NCI-H748 (cell line): Measurements from ENCODE around the gene ERGIC1.

ENCODE experiments used
- DNase-seq: peaks from one replicate; lab custom pipeline; 2025; ENCODE audit not compliant: unreplicated experiment; lab: John Stamatoyannopoulos, UW

ERGIC1 gene

DNA sequence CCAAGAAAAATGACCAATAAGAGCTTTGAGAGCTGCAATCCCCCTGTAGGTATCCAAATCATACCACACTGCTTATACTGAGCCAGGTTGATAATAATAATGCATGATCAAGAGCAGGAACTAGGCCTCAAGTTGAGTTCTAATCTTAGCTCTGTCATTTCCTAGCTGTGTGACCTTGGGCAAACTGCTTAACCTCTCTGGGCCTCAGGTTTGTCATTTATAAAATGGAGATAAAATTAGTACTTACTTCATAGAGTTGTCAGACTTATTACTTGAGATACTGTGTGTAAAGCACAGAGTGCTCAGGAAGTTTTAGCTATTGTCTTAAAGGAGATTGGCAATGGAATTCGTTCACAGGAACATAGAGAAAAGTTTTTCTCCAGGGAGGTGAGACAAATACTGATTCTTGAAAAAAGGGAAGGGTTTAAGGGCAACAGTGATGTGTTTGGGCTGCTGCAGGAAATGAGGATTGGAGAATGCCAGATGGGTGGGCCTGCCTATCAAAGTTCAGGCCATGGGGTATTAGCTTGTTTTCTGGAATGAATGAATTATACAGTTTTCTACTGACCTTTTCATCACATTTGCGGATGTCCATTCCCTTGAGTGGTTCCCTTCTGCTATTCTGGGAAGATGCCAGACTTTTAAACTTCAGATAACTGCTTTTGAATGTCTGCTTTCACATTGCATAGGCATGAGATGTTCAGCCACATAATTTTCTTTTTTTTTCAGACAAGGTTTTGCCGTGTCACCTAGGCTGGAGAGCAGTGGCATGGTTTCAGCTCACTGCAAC, 139.3 kb downstream of the ERGIC1 start:
- no peak for DNase-seq

DNA sequence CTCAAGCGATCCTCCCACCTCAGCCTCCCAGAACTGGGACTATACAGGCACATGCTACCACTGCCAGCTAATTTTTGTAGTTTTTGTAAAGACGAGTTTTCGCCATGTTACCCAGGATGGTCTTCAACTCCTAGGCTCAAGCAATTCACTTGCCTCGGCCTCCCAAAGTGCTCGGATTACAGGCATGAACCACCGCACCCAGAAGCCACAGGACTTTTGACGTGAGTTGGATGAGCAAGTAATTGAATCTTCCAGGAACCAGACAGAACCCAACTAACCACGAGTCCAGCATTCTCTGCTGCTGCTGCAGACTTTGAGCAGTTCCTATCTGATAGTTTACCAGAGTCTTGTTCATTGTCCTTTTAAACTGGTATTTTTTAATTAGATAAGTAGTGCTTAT, 139.9 kb downstream of the ERGIC1 start:
- DNase-seq = no peak

DNA sequence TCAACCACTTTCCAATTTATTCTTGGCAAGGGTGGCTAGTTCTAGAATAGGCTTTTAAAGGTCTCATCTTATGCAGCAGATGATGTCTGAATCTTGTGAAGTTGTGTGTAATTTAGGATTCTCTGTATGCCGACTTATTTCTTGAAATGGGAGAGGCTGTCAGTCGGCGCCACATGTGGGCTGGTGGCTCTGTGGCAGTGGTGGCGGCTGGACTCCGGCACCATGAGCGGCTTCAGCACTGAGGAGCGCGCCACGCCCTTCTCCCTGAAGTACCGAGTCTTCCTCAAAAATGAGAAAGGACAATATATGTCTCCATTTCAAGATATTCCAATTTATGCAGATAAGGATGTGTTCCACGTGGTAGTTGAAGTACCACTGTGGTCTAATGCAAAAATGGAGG, 141.2 kb downstream of the ERGIC1 start:
- DNase-seq = no peak

DNA sequence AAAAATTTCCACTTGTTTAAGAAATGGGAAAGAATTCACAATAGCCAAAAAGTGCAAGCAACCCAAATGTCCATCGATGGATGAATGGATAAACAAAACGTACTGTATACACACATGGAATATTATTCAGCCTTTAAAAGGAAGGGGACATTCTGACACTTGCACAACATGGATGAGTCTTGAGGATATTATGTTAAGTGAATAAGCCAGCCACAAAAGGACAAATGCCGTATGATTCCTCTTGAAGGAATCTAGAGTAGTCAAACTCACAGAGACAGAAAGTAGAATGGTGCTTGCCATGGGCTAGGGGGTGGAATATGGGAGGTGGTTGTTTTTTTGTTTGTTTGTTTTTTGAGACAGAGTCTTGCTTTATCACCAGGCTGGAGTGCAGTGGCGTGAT, 145.7 kb downstream of the ERGIC1 start:
- DNase-seq = no peak

DNA sequence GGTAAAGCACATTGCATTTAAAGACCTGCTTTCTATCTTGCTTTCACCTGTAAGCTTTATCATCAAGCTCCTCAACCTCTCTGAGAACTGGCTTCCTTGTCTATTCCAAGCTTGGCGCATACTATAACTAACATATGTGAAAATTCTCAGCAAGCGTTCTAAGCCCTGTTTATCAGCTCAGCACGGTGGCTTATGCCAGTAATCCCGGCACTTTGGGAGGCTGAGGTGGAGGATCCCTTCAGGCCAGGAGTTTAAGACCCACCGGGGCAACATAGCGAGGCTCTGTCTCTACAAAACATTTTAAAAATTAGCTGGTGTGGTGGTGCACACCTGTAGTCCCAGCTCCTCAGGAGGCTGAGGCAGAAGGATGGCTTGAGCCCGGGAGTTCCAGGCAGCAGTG, 147.9 kb downstream of the ERGIC1 start:
- no peak for DNase-seq

DNA sequence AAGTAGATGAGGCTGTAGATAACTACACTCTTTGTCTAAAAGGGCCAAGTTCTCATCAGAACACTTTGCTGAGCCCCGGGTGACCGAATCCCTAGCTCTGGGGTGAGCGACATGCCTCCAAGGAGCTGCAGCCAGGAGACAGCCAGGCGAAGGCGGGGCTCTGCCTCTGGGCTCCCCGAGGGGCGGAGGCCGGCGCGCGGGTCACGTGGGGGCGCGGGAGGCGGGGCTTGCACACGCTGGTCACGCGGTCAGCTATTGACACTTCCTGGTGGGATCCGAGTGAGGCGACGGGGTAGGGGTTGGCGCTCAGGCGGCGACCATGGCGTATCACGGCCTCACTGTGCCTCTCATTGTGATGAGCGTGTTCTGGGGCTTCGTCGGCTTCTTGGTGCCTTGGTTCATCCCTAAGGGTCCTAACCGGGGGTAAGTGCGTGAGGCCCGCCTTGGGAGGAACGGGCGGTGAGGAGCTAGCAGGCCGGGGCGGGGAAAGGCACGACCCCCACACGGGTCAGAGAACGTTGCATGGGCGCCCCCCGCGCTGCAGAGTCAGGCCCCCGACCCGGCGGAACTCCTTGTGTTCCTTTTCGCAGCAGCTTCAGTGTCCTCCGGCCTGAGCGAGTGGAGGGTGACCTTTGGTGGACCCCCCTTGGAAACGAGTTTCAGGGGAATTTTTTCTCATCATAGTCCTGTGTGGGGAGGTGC, 149.6 kb downstream of the ERGIC1 start, which contains the start of gene ATP6V0E1:
TSS of gene ATP6V0E1 (plus strand) at position 230 of the 702 bp plus-strand sequence. CDS start at position 320, 90 bp downstream.
- DNase-seq = peak; percentile 92

DNA sequence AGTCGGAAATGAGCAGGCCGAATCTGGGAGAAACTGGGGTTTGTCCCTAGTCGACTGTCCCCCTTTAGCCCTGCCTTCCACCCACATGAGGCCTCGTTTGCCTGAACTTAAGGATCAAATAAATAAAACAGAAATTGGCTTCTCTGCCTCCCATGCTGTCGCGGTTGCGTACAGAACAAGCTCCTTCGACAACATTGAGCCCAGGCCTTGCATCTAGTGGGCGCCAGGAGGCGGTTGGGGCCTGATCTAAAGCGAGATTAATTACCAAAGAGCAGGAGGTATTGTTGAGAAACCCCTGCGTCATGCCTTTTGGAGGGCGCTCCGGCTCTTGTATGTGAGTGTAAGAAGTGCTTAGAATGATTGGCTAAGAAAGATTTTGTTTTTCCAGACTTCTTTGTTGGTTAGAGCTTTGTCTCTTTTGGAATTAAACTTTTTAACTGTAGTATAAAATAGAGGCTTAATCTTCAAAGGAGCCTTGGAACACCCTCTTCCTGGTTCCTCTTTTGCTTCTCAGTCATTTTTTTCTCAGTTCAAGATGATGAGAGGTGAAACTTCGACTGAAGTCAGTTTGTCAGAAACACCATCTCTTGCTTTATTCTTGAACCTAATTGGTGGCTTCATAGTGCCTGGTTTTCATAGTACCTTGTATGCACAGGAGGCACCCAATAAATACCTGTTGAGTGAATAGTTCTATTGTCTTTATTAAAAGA, 150.3 kb downstream of the ERGIC1 start:
- DNase-seq = peak; percentile 86

DNA sequence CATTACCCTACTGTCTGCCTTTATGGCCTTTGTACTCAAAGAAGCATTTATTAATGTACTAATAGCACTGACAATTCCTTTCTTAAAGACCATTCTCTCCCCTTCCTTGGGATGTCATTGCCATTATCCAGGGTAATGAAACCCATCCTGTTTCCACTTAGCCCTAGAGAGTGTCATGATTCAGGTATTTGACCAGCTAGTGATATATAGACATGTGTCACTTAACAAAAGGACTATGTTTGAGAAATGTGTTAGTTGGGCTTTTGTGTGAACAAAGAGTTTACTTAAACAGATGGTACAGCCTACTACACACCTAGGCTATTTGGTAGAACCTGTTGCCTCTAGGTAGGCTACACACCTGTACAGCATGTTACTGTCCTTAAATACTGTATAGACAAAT, 151.5 kb downstream of the ERGIC1 start:
- DNase-seq = peak; percentile 24

DNA sequence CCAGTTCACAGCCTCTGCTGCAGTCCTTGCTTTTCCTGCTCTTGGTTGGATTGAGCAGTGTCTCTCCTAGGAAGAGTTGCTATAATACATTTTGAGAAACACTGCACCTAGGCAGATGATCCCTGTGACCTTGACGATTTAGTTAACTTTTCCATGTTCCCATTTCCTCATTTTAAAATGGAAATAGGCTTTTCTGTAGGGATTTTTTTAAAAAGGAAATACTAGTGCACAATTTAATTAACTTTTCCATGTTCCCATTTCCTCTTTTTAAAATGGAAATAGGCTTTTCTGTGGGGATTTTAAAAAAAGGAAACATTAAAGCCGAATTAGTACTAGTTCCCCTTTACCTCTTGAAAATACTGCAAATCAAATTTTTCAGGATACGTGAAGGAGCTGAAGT, 154.2 kb downstream of the ERGIC1 start:
- no peak for DNase-seq

DNA sequence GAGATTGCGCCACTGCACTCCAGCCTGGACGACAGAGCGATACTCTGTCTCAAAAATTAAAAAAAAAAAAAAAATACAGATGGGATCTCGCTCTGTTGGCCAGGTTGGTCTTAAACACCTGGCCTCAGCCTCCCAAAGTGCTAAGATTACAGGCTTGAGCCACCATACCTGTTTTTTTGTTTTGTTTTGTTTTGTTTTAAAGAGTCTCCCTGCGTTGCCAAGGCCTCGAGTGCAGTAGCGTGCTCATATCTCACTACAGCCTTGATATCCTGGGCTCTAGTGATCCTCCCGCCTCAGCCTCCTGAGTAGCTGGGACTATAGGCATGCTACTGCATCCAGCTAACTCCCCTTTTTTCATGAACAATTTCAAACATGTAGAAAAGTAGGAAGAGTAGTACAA, 156.7 kb downstream of the ERGIC1 start:
- DNase-seq = no peak

DNA sequence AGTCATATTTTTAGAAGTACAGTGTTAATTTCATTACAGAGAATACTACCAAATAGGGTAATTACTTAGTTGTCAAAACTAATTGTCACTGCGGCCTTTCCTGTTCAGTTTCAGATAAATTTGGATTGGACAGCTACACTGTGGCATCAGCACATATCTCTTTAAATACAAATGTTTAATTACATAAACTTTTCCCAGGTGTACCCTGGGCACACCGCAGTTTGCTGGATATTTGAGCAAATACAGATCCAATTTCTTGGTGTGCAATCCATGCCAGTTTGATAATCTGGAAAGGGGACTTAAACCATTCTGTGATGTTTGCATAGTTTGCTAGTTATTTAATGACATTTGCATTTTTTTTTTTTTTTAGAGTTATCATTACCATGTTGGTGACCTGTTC, 160.4 kb downstream of the ERGIC1 start:
- no peak for DNase-seq

DNA sequence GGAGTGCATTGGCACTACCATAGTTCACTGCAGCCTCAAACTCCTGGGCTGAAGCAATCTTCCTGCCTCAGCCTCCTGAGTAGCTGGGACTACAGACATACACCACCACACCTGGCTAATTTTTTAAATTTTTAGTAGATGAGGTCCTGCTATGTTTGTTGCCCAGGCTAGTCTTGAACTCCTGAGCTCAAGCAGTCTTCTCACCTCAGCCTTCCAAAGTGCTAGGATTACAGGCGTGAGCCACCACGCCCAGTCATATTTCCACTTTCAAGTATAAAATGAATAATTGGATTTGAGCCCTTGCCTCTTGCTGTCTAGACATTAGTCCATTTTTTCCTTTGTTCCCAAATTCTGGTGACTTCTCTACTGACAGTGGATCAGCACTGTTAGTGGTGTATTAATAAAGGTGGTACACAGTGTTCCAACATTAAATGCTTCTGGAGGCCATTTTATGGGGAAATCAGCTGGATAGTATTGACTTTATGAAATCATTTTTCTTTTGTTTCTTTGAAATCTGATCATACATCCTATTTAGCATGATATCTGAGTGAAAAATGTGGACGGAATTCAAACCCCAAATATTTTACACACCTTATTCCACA, 165.4 kb downstream of the ERGIC1 start:
- DNase-seq = no peak

DNA sequence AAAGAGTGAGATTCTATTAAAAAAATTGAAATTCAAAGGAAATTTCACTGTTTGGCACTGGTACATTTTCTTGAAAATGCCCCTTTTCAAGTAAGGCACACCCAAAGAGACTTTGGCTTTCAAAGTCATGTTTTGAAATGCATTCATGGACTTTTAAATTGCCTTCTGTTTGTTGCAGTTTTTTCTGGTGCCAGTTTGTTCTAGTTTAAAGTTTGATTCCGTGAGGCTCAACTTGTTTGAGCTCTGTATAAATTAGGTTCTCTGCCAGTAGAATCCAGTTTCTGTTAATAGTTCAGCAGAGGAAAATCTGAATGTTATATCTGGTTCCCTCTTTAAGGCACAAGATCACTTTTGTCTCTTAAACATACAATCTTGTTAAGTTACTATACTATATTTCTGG, 165.9 kb downstream of the ERGIC1 start:
- DNase-seq = no peak

DNA sequence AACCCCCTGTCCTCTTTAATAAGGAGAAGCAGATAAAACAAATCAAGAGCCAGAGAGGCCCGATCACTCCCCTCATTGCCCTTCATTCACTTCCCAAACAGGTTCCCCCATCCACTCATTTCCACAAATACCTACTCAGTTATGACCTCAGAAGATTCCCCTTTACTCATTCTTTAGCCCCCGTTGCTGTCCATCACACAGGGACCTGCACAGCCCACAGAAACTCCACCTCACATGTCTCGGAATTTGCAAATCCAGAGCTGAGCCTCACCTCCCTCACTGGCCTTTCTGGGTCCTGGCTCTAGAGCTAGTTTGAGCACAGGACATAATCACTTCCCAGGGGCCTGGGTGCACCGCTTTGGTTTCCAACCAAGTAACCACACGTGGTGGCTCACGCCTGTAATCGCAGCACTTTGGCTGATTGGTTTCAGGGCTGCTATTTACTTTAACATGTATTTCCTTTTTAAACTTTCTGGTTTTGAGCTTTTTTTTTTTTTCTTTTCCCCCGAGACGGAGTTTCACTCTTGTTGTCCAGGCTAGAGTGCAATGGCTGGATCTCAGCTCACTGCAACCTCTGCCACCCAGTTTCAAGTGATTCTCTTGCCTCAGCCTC, 167.3 kb downstream of the ERGIC1 start:
- DNase-seq = no peak
